GM18499 (cell line): Measurements from ENCODE around the gene KDM1A.

ENCODE experiments used
- ATAC-seq: cut with Tn5 transposase; IDR thresholded peaks from one replicate; pipeline ENCODE4 v1.9.1; 2021; ENCODE audit warnings: moderate number of reproducible peaks; ENCODE audit not compliant: insufficient read depth, unreplicated experiment

The KDM1A gene

DNA sequence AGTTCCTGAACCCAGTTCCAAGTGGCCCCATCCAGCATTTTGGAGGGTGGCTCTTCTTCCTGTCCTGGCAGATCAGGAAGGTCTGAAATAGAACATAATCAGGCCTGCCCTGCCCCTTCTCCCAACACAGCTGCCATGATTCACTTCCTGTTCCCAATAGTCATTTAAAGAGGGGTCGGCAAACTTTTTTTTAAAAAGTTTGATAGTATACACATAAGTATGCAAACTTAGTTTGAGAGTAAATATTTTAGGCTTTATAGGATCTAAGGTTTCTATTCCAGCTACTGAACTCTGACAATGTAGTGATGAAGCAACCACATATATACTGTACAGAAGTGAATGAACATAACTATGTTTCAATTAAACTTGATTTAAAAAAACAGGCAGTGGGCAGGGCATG is 83.0 kb downstream of the KDM1A start:
- no peak for ATAC-seq

DNA sequence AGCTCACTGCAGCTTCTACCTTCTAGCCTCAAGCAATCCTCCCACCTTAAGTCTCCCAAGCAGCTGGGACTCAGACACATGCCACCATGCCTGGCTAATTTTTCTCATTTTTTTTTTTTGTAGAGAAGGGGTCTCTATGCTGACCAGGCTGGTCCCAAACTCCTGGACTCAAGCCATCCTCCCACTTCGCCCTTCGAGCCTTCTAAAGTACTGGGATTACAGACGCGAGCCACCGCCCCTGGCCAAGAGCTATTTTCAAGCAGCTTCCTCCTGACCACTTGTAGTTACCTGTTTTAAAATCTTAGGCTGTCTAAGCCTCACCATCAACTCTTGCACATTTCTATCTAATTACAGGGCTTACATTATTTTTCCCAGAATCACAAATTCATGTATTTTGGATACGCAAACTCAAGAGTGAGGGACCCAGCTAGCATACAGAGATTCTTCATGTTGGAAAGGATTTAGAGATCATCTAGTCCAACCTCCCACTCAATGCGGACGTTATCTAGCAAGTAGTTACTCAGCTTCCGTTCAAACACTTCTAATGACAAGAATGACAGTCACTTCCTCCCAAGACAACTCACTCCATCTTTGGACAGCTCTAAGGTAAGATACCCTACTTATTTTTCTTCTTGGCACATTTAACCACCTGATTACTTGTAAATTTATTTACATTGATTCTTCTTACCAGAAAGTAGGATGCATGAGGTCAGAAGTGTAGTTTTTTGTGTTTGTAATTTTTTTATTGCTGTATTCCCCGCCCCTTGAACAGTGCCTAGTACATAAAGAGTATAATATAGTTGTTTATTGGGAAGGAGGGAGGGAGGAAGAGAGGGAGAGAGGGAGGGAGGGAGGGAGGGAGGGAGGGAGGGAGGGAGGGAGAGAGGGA is 84.0 kb downstream of the KDM1A start:
- no peak for ATAC-seq

DNA sequence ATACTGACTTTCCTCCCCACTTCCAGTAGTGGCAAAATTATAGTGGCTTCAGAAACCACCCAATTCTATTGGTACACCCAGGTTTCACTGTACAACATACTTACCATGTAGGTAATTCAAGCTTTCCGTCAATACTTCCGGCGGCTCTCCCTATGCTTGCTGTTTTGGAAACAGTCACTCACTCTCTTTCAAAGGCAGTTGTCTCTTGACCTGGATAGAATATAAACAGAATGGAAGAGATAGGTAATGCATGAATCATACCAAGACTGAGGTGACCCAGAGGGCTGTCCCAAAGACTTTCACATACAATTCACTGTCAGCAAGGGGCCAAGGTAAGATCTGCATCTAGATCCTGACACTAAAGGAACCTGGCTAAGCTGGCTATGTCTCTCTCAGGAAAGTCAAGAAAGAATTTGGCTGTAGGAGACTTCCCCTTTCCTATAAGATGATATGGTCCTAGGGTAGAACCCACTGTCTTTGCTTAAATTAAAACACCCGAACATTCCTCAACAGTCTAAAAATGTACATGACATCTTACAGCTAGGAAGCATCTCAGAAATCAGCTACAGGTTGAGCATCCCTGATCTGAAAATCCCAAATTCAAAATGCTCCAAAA is 89.8 kb downstream of the KDM1A start:
- no peak for ATAC-seq

DNA sequence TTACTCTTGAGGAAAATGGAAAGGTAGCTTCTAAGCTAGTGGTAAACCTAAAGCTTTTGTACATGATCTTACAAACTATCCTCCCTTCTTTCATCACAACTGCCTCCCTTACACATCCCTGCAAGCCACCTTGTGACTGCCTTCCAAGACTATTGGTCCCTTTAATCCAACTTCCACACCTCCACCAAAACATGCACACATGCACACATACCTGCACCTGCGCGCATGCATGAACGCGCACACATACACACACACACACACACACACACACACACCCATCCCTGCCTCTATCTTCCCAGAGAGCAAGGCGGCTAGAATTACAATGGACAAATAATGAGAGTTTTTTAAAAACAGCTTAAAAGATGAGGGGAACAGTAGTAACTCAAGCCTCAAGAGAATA is 91.1 kb downstream of the KDM1A start:
- ATAC-seq = no peak

DNA sequence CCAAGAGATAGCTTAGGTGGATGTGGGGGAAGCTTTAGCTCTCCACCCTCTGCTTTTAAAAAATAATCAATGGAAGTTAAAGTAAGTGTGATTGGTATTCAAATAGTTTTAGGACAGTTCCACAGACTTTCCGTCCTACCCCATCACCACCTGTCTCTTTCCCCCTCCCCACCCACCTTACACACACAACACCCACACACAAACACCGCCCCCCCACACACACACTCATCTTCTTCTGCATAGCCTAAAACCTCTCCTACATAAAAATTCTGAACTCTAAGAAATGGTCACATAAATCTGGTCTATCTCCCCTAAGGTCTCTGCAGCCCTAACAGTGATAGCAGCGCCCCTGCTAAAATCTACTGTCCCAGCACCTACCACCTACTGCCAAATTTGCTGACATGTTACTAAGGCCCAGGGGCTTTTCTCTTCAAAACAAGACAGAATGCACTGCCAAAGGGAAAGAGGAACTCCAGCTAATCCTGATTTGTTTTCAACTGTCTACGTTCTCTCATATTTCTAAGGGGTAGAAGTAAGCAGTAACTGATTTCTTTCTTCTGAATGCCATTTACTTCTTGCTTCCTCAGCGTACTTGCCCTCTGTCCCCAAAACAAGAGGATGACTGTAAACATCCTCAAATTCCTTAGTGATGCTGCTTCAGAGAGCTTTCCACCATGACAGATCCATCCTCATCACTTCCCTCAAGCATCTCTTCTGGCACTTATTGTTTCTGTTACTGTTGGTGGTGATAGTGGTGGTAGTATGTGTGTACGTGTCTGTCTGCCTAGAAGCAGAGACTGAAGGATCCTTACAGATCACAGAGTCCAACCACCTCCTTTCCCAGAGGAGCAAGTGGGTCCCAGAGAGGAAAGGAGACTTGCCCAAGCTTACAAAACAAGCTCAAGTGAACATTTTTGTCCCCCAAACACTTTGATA is 92.6 kb downstream of the KDM1A start:
- no peak for ATAC-seq

DNA sequence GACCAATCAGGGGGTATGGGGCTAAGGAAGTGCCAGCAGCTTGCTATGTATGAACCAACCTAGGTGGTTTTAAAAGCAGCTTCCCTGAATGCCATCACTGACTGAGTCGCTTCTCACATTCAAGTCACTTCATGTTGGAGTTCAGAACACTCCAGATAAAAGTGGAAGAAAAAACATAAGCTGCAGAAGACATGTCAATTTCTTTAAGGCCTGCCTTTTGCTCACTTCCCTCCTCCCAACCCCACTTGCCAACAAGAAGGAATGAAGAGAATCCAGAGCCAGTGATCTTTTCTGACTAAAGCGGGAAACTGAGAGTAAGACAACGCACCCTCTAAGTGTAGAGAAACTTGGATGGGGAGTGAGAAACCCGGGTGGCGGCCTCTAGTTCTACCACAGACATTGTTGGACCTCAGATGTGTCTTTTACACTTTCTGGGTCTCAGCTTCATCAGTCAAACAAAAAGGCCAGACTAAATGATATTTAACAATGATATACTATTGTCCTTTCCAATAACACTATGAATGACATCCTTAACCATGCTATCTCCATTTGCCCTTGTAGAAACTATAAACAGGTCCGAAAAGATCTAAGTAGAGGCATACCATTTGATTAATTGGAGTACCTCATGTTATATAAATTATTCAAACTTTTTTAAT is 95.3 kb downstream of the KDM1A start:
- no peak for ATAC-seq

DNA sequence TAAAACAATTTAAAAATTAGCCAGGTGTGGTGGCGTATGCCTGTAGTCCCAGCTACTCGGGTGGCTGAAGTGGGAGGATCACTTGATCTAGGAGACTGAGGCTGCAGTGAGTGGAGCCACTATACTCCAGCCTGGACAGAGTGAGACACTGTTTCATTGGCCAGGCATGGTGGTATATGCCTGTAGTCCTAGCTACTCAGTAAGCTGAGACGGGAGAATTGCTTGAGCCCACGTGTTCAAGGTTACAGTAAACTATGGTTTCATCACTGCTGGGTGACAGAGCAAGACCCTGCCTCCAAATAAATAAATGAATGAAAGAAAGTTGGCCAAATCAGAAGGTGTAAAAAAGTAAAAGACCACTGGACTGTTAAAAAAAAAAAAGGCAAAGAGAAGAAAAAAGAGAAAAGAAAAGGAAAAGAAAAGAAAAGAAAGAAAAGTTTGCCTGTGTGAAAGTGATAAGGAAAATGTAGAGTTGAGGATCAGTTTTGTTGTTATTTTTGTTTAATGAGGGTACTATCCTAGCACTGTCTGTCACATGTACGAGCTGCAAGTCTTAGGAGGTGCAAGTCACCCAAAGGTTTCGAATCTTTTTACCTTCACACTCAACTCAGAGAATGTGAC is 97.1 kb downstream of the KDM1A start:
- no peak for ATAC-seq

DNA sequence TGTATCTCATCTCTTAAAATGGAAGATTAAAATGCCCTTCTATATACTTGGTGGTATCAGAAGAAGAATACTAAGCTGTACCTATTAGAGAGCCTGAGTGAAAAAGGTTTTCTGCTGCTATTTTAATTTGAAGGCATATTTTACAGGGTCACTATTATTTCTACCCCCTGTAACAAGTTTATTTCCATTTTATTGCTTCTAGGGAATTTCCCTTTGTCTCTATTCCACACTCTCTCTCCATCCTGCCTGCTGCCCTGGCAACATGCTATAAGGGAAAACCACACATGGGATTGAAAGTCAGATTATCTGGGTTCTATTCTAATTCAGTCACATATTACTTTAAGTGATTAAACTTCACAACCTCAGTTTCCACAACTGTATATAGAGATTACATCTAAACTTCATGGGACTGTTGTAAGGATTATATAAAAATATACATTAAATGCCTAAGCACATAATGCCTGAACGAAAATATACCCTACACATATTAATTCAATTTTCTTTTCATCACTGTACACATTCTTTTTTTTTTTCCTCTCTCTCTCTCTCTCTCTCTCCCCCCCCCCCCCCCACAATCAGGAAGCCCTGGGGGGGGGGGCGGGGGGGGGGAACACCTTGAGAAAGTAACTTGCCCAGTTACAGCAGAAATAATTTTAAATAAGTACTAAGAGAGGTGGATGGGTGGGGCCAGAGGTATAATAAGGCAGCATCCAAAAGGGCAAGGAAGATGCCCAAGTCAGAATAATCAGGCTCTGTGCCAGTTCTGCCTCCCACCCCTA is 97.8 kb downstream of the KDM1A start:
- no peak for ATAC-seq

DNA sequence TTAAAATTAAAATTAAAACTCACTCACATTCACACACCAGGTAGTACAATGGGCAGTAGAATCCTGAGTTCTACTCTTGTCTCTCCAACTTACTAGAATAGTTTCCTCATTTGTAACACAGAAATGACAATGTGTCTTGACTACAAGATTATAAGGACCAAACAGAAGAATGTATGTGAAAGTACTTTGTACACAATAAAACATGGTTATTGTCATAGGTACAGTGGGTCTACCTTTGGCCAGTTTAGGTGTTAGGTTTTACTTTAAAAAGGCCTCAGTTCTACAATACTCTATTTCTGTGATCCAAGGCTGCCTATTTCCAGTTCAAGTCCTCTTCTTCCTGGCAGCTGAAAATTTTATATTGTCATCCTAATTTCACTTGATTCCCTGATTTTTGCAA is 99.1 kb downstream of the KDM1A start:
- no peak for ATAC-seq

DNA sequence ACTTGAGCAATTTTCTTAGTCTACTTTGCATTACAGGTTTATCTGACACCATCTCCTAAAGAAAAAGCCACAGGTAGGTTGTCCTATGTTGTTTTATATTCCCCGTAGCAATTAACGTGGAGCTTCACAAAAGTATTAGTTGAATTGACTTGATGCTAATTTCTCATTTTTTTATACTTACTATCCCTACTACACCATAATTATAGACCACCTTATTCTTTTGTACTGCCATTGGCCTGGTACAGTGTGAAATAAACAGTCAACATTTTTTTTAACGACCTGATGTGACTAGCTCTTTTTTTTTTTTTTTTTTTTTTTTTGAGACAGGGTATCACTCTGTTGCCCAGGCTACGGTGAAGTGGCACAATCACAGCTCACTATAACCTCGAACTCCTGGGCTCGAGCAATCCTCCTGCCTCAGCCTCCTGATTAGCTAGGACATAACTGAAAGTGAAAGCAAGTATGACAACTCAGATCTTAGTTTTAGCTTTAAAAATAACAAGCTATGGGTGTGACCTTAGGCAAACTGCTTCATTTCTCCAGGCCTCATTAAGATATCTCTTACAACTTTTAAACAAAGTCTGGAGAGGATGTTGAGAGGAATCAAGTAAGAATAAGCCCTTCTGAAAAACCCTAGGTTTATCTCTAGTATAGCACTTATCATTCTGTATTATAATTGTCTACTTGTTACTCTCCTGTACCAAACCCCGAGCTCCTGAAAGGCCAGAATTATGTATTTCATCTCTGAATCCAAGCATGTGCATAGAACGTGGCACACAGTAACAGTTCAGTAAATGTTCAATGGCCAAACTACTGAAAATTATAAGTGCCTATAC is 99.9 kb downstream of the KDM1A start:
- ATAC-seq = no peak

DNA sequence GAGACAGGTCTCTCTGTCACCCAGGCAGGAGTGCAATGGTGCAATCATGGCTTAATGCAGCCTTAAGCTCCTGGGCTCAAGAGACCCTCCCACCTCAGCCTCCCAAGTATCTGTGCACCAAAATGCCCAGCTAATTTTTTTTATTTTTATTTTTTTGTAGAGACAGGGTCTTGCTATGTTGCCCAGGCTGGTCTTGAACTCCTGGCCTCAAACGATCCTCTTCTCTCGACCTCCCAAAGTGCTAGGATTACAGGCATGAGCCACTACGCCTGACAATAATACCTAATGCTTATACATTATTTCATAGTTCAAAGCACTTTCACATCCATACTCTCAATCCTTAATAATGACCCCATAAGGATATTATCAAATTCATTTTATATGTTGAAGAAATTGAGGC is 101.1 kb downstream of the KDM1A start:
- no peak for ATAC-seq

DNA sequence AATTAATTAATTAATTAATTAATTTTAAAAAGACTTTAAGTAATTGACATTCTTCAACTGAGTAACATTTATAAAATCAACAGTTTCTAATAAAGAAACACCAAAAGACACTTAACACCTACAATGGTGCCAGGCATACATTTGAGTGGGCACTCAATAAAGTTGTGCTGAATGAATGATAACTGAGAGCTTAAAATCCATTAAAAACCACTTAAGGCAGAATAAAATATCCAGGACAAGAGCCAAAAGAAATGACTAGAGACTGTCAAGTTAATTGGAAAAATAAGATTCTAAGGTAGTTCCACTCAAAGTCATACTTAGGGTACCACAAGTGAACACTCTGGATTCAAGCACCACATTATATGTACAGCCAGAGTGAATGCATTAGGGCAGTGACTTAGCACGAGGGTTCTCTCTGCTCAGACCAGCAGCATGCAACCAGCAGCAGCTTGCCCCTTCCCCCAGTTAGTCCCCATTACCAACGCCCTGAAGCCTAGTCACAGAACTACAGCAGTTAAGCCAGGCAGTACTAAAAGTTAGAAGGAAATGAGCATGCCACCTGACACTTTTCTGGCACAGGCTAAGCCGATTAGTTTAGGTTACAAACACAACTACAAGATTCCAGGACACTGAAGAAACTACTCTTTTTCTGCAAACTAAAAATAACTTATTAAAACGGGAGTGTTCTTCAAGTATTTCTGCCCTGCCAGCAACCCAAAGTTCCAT is 102.9 kb downstream of the KDM1A start:
- ATAC-seq = no peak

DNA sequence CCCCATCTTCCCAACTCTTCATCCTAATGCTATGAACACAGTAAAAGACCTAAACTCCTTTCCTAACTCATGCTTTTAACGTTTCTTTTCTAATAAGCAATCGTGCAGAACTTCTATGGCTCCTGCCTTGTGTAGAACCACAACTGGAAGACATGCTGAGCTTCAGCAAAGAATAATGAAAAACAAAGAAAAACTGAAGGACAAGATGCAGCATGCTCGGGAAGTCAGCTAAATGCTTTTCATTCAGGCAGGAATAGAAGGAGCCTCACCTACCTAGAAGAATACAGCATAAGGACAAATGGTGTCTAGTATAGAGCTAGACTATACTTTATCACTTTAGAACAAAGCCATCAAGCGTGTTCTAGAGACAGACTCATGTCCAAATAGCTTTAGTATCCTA is 103.5 kb downstream of the KDM1A start:
- no peak for ATAC-seq

DNA sequence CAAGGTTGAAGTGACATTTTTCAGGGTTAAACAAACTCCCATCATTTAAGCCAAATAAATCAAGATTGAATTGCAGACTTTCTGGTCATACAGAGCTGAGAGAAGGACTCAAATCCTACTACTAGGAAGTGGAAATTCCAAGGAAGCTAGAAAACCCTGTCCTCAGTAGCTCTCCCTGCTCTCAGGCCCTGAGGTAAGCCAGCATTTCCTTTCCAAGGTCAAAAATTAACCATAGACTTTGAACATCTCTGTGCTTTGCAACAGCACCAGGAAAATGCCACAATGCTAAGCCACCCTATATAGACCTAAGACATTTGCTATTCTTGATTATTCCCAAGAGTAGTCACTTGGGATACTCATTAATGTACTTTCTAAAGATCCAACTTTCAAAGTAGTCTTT is 104.3 kb downstream of the KDM1A start:
- ATAC-seq = no peak

DNA sequence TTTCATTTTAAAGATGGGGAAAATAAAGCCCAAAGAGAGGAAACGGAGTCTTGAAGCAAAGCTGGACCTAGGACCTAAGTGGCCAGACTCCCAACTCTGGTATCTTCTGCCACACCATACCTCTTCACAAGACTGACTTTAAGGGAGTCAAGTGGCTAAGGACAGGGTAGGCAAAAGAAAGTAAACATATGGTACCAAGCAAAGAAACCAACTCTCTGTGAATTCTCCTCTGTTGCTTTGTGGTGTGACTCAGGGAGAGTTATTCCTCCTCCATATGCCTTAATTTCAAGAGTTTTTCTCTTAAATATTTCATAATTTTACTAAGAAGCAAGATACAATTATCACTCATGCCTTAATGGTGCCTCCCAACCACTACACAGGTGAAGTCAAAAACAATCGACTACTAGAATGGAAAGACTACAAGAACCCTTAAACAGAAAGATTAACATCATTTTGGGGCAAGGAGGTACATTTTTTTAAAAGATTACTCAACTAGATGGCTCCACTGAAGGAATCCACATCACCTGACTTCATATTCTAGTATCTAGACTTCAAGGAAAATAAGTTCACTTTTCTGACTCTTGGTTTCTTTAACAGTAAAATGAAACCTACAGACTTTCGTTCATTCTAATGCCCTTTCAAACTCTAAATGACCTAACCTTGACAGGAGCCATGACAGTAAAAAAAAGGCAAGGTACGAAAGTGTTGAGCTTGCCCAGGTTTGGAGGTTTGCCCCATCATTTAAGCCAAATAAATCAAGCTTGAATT is 105.2 kb downstream of the KDM1A start:
- no peak for ATAC-seq

DNA sequence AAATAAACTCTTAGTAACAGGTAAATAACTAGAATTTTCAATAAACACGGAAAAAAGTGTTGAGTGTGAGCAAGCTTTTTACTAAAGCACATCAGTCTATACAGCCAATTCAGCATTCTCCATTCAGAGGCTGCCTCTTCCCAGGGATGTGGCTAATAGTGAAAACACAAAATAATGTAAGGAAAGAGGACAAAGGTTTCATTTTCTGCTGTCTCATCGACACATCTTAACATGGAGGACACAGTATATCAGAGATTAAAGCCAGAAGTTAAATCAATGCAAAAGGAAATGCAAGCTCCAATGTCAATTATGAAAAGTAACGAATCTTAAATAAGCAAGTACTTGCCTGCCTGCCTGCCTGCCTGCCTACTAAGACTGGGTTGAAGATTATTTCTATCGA is 106.2 kb downstream of the KDM1A start:
- no peak for ATAC-seq

DNA sequence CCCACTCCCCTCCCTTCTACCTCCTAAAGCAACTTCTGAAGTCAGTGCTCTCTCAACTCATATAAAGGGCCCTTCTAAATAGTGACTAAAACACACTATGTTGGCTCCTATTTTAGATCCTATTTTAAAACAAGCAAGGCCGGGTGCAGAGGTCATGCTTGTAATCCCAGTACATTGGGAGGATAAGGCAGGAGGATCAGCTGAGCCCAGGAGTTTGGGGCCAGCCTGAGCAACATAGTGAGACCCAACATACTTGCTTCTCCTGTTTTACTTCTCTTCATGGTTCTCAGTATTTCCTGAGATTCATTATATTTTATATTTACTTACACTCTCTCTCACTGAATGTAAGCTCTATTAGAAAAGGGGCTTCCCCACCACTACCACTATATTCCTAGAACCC is 106.9 kb downstream of the KDM1A start:
- no peak for ATAC-seq
